IMR-90 (cell line): ENCODE data around the gene PRKAR2A.

ENCODE experiments used
- BHLHE40 ChIP-seq: fragments of 150-350 bp; IDR thresholded peaks from 2 replicates; pipeline ENCODE4 v1.6.1; 2016; ENCODE audit warnings: mild to moderate bottlenecking, low read depth, low read length
- CTCF ChIP-seq: conservative IDR thresholded peaks from 2 replicates; pipeline ENCODE4 v1.5.1; 2012; ENCODE audit warnings: mild to moderate bottlenecking, low read depth, low read length, improper control_type of control experiment
- FOS ChIP-seq: fragments of 150-350 bp; IDR thresholded peaks from 2 replicates; pipeline ENCODE4 v1.6.1; 2016; ENCODE audit warnings: low read depth, low read length
- MAFK ChIP-seq: IDR thresholded peaks from 2 replicates; pipeline ENCODE4 v1.6.1; 2012; ENCODE audit warnings: low read depth, low read length, improper control_type of control experiment
- MXI1 ChIP-seq: IDR thresholded peaks from 2 replicates; pipeline ENCODE4 v1.6.1; 2012; ENCODE audit warnings: low read depth, mild to moderate bottlenecking, low read length, moderate library complexity, borderline replicate concordance
- NFE2L2 ChIP-seq: fragments of 150-350 bp; IDR thresholded peaks from 2 replicates; pipeline ENCODE4 v1.6.1; 2016; ENCODE audit warnings: low read depth, mild to moderate bottlenecking, low read length
- POLR2A ChIP-seq: IDR thresholded peaks from 2 replicates; pipeline ENCODE4 v1.6.1; 2012; ENCODE audit warnings: mild to moderate bottlenecking, low read depth, low read length
- RAD21 ChIP-seq: IDR thresholded peaks from 2 replicates; pipeline ENCODE4 v1.6.1; 2012; ENCODE audit warnings: low read length, improper control_type of control experiment
- RCOR1 ChIP-seq: IDR thresholded peaks from 2 replicates; pipeline ENCODE4 v1.6.1; 2012; ENCODE audit warnings: mild to moderate bottlenecking, low read length, improper control_type of control experiment; ENCODE audit not compliant: insufficient replicate concordance
- RFX5 ChIP-seq: IDR thresholded peaks from 2 replicates; pipeline ENCODE4 v1.8.0; 2012; ENCODE audit warnings: low read depth, mild to moderate bottlenecking, low read length, moderate library complexity
- USF2 ChIP-seq: fragments of 150-350 bp; IDR thresholded peaks from 2 replicates; pipeline ENCODE4 v1.6.1; 2017; ENCODE audit warnings: mild to moderate bottlenecking, antibody characterized with exemption, low read length, low read depth

GRCh38 chr3:48830715-48831114 is 17.0 kb downstream of the PRKAR2A start:
- TF ChIP-seq CTCF (no peak), MXI1 (no peak), FOS (no peak), POLR2A (no peak), USF2 (no peak), MAFK (no peak), RAD21 (no peak), RCOR1 (no peak), RFX5 (no peak), NFE2L2 (no peak), BHLHE40 (no peak)
